ENCODE data around the gene RPL12.

The RPL12 gene

DNA sequence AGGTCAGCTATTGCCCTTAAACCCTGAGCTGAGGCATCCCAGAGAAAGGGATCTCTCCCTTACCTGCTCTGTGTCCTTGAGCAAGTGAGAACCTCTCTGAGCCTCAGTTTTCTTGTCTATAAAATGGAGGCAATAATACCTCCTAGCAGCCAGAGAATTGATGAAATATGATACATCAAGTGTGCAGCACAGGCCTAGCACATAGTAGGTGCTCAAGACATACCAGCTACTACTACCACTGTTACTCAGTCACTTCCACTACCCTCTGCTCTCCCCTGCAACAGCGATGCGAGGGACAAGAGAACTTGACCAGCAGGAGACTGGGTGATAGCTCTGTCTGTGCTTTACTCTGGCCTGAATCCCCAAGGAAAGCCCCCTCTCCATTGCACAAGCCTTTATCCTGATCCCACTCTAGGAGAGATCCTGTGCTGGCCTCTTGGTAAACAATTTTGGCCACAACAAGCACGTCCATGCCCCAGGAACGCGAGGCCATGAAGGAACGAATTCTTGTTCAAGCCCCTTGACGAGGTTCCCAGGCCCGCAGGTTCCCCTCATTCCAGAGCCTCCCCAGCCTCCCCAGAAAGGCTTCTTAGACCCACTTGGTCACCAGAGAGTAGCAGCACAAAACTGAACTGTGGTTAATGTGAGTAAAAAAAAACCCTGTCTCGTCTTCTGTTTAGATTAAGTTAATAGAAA is 39.5 kb upstream of the RPL12 start:
- no peak overlapping the region for H3K27ac Mint-ChIP-seq
- no peaks in the 10 kb centered on the region for H3K27me3 Mint-ChIP-seq (ENCODE audit: low read depth)
- no peaks in the 10 kb centered on the region for H3K9me3 Mint-ChIP-seq
- no peak overlapping the region for H3K4me3 Mint-ChIP-seq
- TF ChIP-seq, protein P1, sequence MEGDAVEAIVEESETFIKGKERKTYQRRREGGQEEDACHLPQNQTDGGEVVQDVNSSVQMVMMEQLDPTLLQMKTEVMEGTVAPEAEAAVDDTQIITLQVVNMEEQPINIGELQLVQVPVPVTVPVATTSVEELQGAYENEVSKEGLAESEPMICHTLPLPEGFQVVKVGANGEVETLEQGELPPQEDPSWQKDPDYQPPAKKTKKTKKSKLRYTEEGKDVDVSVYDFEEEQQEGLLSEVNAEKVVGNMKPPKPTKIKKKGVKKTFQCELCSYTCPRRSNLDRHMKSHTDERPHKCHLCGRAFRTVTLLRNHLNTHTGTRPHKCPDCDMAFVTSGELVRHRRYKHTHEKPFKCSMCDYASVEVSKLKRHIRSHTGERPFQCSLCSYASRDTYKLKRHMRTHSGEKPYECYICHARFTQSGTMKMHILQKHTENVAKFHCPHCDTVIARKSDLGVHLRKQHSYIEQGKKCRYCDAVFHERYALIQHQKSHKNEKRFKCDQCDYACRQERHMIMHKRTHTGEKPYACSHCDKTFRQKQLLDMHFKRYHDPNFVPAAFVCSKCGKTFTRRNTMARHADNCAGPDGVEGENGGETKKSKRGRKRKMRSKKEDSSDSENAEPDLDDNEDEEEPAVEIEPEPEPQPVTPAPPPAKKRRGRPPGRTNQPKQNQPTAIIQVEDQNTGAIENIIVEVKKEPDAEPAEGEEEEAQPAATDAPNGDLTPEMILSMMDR (IDR thresholded peaks at IDR 0.05; ENCODE audit: unreplicated experiment in 3 of 3), result no peak
- H3K36me3 Mint-ChIP-seq (ENCODE audit: low read depth), result peaks cover 8% of the 10 kb centered on the region
- no peaks in the 10 kb centered on the region for H3K4me1 Mint-ChIP-seq

DNA sequence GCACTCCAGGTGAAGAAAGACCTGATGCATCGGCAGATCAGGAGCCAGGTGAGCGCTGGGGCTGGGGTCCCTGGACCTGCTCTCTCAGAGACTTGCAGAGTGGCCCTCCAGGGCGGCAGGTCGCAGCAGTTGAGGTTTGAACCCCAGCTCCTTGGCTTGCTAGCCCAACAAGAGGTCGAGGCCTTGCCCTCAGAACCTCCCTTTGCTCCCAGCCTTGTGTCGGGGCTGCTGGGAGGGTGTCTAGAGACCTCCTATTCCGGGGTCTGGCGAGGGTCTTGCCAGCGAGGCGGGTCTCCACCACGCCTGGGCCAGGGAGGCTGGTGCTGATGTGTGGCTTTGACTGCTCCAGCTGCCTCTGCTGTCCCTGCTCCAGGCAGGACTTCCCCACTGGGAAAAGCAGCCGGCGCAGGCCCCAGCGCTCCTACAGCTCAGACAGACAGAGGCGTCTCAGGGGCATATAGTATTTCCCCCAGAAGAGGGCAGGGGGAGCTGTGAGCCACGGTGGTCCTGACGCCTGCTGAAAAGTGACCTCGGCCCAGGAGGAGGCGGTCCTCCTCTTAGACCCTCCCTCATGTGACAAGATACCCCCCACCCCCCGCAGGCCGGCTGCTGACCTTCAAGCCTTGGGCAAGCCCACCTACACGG is 38.4 kb upstream of the RPL12 start:
- H3K27me3 Mint-ChIP-seq (ENCODE audit: low read depth), result no peaks in the 10 kb centered on the region

DNA sequence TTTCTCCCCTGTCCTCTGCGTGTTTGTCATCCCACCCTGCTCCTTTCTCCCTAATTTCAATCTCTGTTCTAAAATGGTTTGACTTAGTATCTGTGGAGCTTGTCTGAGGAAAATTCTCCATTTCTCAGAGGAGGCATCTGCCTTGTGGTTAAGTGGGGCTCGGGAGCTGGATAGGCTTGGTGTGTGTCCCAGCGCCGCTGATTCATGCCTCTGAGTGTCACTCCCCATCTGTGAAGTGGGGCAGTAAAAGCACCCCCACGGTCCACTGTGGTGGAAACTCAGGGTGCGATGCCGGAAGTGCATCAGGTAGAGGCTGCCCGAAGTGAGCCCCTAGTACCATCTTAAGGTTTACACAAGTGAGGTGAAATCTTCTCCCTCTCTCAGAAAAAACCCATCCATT is 37.7 kb upstream of the RPL12 start:
- H3K4me1 Mint-ChIP-seq, result no peaks in the 10 kb centered on the region
- TF ChIP-seq, protein P1 (IDR thresholded peaks at IDR 0.05; ENCODE audit: unreplicated experiment in 3 of 3), result no peak
- no peaks in the 10 kb centered on the region for H3K9me3 Mint-ChIP-seq
- no peak overlapping the region for H3K27ac Mint-ChIP-seq
- no peaks in the 10 kb centered on the region for H3K27me3 Mint-ChIP-seq (ENCODE audit: low read depth)
- no peak overlapping the region for H3K4me3 Mint-ChIP-seq
- peaks cover 14% of the 10 kb centered on the region for H3K36me3 Mint-ChIP-seq (ENCODE audit: low read depth)

More for the DNA sequence above, 38.4 kb upstream of the RPL12 start:
- TF ChIP-seq, protein P1 (IDR thresholded peaks at IDR 0.05; ENCODE audit: unreplicated experiment in 3 of 3), result peak in 1 of 3 experiments; percentile 50
- Mint-ChIP-seq H3K36me3 (ENCODE audit: low read depth) (peaks cover 9% of the 10 kb centered on the region), H3K4me3 (no peak overlapping the region), H3K9me3 (no peaks in the 10 kb centered on the region), H3K4me1 (no peaks in the 10 kb centered on the region), H3K27ac (no peak overlapping the region)

DNA sequence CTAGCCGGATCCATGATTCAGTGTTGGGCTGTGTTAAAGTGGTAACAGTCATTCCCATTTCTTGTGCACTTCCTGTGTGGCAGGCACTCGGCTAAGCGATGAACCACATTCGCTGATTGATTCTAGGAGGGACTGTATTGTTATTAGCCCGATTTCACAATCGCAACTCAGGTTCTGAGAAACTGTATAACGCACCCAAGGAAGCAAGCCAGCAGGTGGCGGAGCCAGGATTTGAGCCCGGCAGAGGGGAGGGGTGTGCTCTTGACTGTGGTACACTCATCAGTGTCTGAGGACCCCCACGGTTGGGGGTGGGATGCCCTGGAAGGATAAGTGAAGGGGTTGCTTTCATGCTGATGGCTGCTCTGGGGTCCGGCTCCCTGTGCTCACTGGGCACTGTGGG is 34.8 kb upstream of the RPL12 start:
- Mint-ChIP-seq H3K27ac (no peak overlapping the region), H3K36me3 (ENCODE audit: low read depth) (peaks cover 22% of the 10 kb centered on the region), H3K4me1 (no peaks in the 10 kb centered on the region)

DNA sequence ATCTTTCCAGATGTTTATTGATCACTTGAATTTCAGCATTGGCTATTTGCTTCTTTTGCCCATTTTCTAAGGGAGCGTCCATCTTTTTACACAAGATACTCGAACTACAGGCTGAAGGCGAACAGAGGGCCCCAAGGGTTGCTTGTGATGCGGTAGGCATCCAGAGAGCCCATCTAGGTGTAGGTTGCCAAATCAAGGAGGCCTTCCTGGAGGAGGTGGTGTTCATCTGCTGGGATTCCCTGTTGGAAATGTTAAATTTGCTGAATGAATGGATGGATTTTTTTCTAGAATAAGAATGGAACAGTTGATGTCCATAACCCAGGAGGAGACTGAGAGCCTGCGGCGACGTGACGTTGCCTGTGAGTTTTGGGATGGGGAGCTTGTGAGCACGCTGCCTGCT is 31.5 kb upstream of the RPL12 start:
- no peak overlapping the region for H3K4me3 Mint-ChIP-seq
- no peaks in the 10 kb centered on the region for H3K4me1 Mint-ChIP-seq
- H3K27ac Mint-ChIP-seq, result no peak overlapping the region
- TF ChIP-seq, protein P1 (IDR thresholded peaks at IDR 0.05; ENCODE audit: unreplicated experiment in 3 of 3), result no peak
- H3K27me3 Mint-ChIP-seq (ENCODE audit: low read depth), result no peaks in the 10 kb centered on the region
- no peaks in the 10 kb centered on the region for H3K9me3 Mint-ChIP-seq
- H3K36me3 Mint-ChIP-seq (ENCODE audit: low read depth), result peaks cover 25% of the 10 kb centered on the region

More for the DNA sequence above, 34.8 kb upstream of the RPL12 start:
- no peak overlapping the region for H3K4me3 Mint-ChIP-seq
- H3K9me3 Mint-ChIP-seq, result no peaks in the 10 kb centered on the region
- no peaks in the 10 kb centered on the region for H3K27me3 Mint-ChIP-seq (ENCODE audit: low read depth)
- TF ChIP-seq, protein P1 (IDR thresholded peaks at IDR 0.05; ENCODE audit: unreplicated experiment in 3 of 3), result no peak
